Occipital lobe (tissue), 2 donors: ENCODE results near the gene HOXB4. TPM values are rescaled to one million over a fixed set of nuclear protein-coding genes. Genes with fewer than 3 reads are reported as not detected.

ENCODE experiments used
- DNase-seq: peaks from one replicate; lab custom pipeline; 2025; lab: John Stamatoyannopoulos, UW
- total RNA-seq: library from RNA; depleted of rRNA; stranded (reverse); fragments of >200 nt; gene quantifications from one replicate; pipeline ENCODE4 v1.2.3, GENCODE V29; 2014

Gene HOXB4
- total RNA-seq, 1 donor from 2014 or later = not detected

DNA sequence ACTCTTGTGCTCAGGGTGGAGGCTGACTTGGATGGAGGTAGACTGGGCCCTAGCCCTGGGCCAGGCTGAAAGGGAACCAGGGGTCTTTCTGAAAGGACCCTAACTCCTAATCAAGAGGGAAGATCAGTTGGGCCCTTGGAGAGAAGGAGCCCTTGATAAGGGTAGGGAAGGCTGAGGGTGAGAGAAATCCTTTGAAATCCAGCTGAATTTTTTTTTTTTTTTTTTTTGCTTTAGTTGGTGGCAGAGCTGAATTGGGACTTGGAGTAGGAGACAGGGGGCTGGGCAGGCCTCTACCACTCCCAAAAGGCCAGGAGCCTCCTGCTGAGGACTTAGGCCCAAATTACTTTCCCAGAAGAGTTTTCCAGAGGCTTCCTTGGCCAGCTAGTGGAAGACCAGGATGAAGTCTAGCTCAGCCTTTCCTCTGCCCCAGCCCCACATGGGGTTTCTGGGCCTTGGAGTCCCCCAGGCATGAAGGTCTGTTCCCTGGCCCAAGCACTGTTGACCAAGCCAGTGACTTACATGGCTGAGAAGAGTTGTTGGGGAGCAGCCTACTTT is 12.5 kb upstream of the HOXB4 start:
- no peak for DNase-seq

DNA sequence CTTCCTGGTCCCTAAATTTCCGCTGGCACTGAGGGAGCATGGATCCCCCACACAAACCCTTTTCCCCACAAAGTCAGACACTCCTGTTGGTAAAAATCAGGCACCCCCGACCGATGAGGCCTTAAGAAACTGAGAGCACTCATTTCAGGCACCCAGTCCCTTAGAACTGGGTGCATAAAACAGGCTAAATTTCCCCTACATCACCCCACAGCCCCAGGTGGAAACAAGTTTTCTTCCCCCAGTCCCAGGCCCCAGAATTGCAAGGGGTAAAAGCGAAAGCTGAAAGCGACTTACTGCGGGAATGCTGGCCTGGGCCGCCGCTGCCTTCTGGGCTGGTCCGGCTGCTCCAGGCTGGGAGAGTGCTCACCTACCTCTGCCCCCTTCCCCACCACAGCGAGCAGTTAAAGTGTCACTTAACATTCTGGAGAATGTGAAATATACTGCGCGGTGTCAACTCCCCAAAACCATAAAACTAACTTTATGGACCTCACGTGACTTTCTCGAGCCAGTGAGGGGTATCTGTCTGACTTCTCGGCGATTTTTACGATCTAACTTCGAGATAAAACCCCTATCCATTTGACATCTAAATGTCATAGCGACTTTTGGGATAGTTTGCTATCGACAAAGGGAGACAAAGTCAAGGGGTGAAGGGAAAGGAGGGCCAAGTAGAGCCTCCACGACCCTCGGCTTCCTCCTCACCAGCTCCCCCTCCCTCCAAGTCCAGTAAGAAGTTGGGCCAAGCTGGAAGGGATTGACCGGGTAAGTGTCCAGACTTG is 11.9 kb upstream of the HOXB4 start, which contains the start of gene HOXB3:
Gene HOXB3 (minus strand): TSS at position 411 of the 776 bp plus-strand sequence. CDS start 37,767 bp downstream, outside the sequence.
- DNase-seq = no peak

DNA sequence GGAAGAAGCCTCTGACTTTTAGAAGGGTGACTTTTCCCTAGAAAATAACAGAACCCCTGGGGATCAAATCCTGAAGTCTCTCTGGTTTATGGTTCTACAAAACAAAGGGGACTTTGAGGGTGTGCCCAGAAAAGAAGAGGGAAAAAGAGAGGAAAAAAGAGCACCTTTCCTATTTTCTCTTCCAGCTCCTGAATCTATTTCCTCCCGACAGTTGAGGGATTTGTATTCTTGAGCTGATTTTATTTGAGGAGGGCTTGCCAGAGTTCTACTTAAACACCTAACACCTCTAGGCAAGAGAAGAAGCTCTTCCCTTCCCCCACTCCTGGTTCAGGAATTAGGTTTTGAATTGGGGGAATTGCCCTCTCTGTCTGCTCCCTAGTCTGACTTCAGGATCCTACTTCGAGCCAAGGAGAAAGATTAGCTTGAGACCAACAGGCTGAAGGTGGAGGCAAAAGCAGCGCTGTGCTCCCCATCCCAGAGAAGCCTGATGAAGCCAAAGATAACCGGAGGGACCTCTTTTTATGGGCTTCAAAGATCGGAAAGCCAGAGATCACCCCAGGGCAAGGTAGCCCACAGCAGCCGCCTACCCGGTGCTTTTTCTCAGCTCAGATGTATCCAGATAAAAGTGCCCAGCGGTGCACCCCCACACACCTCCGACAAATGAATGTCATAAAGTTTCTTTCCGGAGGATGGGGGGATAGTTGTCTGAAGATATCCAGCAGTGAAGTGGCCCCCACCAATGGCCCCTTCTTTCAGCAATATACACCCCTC is 11.1 kb upstream of the HOXB4 start:
- no peak for DNase-seq

DNA sequence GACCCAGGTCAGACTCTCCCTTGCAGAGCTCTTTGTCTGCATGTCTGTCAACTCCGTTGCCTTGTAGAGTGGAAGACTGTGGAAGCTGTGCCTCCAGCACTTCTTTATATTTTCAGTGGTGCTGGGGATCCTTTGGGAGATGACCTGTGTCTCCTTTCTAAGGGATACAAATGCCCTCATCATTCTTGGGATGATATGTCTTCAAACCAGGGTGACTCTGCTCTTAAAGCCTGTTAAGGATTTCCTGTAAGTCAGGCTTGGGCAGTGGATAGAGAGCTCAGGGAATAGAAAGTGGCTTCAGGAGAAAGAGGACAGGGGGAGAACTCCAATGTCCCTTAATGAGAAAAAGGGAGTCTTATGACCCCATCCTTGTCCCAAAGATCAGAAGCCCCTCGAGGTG is 10.4 kb upstream of the HOXB4 start:
- no peak for DNase-seq

DNA sequence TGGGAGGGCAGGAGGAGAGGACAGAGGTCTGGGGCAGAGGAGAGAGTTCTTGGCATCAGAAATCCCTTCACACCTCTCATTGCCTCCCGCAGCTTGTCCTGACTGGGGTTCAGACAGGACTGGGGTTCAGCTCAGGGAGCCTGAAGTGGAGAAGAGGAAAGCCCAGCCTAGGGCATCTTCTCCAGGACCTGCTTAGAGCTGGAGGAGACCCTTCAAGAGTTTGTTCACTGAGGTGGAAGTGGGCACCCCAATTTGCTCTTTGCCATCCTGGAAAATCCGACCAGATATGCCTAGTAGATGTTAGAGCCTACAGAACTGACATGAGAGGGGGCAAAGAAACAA is 9.9 kb upstream of the HOXB4 start:
- DNase-seq = no peak

DNA sequence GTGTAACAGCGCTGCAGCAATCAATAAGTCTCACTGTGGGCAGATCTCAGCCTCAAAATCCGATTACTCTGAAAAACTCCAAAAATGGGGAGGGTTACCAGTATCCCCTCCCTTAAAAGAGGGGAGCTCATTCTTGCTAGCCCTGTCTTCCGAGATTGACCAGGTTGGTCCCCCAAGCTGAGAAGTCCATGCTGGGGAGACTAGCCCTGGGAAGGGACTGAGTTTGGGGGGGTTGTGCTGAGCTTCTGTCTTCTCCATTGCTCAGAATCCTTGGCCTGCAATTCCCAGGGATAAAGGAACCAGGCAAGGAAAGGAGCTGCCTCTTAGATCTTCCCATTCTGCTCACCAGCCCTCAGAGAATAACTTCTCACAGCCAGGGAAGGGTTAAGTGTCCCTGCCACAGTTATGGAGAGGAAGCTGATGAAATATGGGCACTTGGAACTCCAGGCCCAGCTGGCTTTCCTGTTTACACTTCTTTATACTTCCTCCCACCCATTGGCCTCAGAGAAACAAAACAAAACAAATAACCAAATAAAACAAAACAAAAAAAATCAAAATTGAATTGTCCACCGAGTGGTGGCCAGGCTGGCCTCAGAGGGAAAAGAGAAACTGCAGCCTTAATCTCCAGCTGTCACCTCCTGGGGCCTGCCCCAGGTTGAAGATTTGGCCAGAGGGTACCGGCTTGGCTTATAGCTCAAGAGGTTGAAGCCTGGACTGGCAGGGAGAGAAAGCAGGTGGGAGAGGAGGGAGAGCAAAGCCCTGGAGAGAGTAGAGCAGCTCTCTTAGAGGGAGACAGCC is 9.3 kb upstream of the HOXB4 start:
- no peak for DNase-seq

DNA sequence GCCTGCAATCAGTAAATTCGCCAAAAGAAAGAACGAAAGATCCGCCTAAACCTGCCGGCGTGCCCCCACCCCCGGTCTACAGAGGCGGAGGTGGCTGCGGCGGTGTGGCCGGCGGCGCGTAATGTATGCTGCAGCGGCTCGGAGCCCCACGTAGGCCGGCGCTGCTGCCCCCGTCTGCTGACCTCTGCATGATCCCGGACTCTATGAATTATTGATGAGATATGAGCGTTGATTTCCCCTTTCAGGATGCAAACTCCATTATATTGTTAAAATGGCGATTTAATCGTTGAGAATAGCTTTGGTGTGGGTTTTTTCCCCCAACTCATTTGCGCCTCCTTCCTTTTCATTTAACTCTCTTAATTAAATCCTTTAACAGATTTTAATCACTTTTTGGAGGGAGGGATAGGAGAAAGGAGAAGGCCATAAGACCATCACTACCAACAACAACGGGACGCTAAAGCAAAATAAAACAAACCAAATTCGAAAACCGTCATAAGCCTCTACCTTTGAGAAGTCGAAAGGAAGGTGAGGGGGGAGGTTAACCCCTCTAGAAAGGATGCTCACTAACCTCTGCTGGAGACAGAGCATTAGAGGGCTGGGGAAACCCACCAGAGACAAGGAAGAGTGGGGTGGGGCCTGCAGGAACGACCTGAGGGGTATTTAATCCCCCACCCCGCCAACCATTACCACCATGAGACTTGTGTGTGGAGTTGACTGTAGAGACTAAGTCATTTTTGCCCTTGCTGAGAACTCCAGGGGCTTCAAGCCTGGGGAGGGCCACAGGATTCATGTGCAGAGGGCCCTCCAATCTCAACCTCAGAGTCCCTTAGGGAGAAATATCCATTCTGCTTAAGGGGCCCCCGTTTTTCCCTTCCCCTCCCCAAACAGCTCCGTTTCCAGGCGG is 8.5 kb upstream of the HOXB4 start:
- no peak for DNase-seq

DNA sequence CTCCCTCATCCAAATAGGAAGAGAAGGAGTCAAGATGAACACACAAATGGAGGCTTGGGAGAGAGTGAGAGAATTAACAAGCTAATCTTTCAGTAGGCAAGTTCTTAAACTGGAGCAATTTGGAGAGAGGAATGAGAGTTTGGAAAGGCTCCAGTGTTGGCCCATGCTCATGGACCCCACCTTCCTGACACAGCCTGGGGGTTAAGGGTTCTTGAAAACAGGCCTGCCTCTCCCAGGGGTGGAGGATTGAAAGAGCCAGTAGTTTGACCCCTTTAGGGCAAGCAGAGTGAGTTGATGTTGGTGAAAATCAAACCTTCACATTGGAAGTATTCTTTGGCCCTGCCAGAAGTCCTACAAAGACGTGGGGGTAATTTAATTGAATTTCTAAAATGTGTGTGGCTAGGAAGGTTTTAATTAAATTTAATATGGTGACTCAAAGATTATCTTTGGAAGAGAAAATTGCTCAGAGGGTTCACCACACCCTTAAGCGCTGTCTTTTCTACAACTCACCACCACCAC is 6.1 kb upstream of the HOXB4 start:
- DNase-seq = no peak

GRCh38 chr17:48583708-48584222 is 5.6 kb upstream of the HOXB4 start:
- DNase-seq = no peak

GRCh38 chr17:48582750-48583069 is 4.6 kb upstream of the HOXB4 start:
- no peak for DNase-seq

DNA sequence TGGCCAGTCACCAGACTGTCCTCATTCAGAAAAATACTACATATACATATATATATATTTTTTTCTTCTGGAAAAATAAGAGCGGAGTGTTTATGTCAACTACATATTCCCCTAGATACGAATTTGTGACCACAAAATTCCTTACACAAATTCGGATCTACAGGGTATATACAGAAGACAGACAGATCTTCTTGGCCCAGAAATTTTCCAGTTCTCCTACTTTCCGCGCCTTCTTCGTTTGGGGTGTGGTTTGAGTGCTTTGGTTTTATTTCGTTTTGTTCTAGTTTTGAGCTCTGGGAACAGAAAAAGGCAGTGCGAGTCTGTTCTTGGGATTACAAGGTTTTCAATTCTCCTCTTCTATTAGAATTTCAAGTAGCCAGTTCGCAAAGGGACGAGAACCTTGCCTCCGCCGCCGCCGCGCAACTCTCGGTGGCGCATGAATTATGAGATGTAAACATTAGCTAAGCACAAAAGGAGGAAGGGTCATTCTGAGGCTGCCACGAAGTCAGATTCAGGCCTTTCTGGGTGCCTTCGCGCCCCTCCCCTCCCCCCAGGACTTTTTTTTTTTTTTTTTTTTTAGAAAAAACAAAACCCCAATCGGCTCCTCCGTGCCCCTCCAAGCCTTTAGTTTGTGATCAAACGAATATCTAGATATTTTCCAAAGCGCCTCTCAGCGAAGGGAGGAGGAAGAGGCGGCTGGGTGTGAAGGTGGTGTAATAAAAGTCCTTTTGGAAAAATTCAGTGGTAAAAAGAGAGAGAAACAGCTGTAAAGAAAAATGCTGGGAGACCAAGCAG is 1.8 kb upstream of the HOXB4 start:
- no peak for DNase-seq

DNA sequence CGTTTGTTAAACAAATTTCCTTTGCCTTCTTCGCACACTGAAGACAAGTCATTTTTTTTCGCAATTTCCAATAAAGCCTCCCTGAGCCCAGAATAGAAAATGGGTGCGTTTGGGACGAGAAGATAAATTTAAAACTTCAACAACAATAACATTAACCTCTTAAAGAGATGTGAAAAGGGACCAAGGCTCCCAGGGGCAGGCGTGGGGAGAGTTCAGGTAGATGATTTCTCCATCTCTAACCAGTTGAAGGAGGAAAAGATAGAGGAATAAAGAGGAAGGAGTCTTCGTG is 1.3 kb upstream of the HOXB4 start:
- no peak for DNase-seq

DNA sequence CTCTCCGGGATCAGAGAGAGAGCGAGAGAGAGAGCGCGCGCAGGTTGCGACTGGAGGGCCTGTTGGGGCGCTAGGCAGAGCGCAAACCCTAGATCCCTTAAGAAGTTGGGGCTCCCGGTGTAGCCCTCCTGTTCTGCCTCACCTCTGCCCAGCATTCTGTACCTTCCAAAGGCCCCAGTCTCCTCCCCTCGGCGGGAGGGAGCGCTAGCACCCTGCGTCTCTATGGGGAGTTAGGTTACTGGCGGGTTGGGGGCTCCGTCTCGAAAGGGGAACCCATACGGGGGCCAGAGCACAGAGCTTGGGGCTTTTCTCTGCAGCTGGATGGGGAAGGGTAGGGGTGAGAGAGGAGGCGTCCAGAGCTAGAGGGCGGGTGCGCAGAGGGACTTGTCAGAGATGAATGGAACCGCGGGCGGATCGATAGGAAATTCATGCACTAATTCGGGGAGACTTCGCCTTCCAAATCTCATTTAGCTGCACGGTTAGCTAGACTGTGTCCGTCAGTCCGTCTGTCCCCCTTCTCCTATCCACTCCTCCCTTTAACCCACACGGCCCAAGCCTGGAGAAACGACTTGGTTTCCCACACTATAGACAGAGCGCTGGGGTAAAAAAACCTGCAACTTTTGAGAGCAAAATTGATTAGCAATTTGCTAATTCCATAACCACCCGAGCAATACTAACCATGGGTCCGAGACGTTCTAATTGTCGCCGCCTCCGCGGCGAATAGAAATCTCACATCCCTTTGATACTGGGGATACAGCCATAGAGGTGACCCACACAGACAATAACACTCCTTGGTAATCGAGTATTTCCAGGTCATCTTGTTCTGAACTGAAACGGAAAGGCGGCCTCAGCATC is 693 bp upstream of the HOXB4 start:
- no peak for DNase-seq

- no peak for DNase-seq
Observed at GRCh38 chr17:48577330-48577945, 712 bp downstream of the HOXB4 start.

- DNase-seq = no peak
Observed at GRCh38 chr17:48576479-48577309, 1.5 kb downstream of the HOXB4 start.

DNA sequence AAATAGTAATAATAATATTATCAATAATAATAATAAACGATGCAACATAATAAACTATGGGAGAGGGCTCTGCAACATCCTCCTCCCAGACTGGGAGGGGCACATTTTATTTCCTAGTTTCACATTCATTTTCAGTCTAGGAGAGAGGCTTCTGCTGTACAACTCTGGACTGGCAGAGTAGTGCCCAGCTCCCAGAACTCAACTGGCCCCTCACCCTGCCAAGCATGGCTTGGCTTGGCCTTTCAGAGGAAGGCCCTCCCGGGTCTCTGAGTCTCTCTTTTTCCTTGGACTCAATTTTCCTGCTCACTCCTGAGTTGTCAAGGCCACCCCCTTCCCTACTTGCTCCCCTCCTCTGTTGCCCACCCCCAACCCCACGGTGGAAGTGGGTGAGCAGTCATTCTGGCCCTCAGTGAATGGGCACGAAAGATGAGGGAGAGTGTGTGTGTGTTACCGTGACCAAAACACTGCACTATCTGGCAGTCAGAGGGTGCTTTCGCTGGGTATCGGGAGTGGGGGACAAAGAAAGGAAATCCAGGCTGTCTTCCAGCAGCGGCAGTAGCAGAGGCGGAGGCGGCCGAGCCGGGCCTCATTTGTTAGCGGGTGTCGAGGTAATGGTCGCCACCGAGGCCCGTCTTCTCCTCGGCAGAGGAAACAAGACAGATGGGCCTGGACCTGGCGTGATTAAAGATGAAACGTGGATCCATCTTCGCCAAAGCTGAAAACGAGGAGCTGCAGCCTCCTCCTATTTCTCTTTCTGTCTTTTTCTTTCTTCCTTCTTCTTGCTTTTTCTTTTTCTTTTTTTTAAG is 2.3 kb downstream of the HOXB4 start:
- DNase-seq = no peak
